Diencephalon (tissue), 1 donor: ENCODE data around the gene CBY1. TPM values are rescaled to one million over a fixed set of nuclear protein-coding genes. Genes with fewer than 3 reads are reported as not detected.

ENCODE experiments used
- total RNA-seq: library from RNA; depleted of rRNA; stranded (reverse); fragments of >200 nt; gene quantifications from one replicate; pipeline ENCODE4 v1.2.3, GENCODE V29; 2014

Gene CBY1
- 23.8 TPM for total RNA-seq

GRCh38 chr22:38656256-38657044, at the start of gene CBY1, which contains the start of gene FAM227A:
CBY1 (plus strand) TSS chr22:38656638; CDS start chr22:38668055, 11,417 bp downstream.
FAM227A (minus strand) TSS chr22:38656392; CDS start chr22:38650168, 6,224 bp downstream.

GRCh38 chr22:38681582-38682335, 25.3 kb downstream of the CBY1 start, which contains the start of gene TOMM22:
TOMM22 (plus strand) TSS chr22:38681957; CDS start chr22:38681979, 22 bp downstream.

GRCh38 chr22:38700789-38701628, 44.6 kb downstream of the CBY1 start, which contains the start of gene JOSD1:
JOSD1 (minus strand) TSS chr22:38700943; CDS start chr22:38699987, 956 bp downstream.

GRCh38 chr22:38705235-38706100, 49.0 kb downstream of the CBY1 start, which contains the start of gene GTPBP1:
GTPBP1 (plus strand) TSS chr22:38705944; CDS start chr22:38705956, 12 bp downstream.

Other genes with a start within 250 kb of the CBY1 start
- gene KCNJ4, start 201.4 kb upstream of the CBY1 start, total RNA-seq, result 6.5 TPM
- gene KDELR3, start 188.5 kb upstream of the CBY1 start, total RNA-seq, result 1.2 TPM
- 510 TPM for gene DDX17, start 150.3 kb upstream of the CBY1 start, total RNA-seq
- 7.6 TPM for gene DMC1, start 86.5 kb upstream of the CBY1 start, total RNA-seq
- 9.2 TPM for gene FAM227A, start 246 bp upstream of the CBY1 start, total RNA-seq
- 44.3 TPM for gene TOMM22, start 25.3 kb downstream of the CBY1 start, total RNA-seq
- gene JOSD1, start 44.3 kb downstream of the CBY1 start, total RNA-seq, result 44.8 TPM
- 36.2 TPM for gene GTPBP1, start 49.3 kb downstream of the CBY1 start, total RNA-seq
- 52.6 TPM for gene SUN2, start 99.4 kb downstream of the CBY1 start, total RNA-seq
- 16.1 TPM for gene DNAL4, start 137.5 kb downstream of the CBY1 start, total RNA-seq
- 64.6 TPM for gene NPTXR, start 187.4 kb downstream of the CBY1 start, total RNA-seq
- 65.3 TPM for gene CBX6, start 215.6 kb downstream of the CBY1 start, total RNA-seq